HG02571 (cell line): ENCODE data around the gene CWC15.
"Not testable (repeated sequence)": the region's sequence is repeated elsewhere in the genome, so short reads cannot be mapped to it uniquely, and the experiment has no call there.

Source experiments
- ATAC-seq: cut with Tn5 transposase; IDR thresholded peaks from one replicate; pipeline ENCODE4 v1.9.1; 2021; ENCODE audit warnings: mild to moderate bottlenecking, moderate library complexity; ENCODE audit not compliant: unreplicated experiment

CWC15 gene

DNA sequence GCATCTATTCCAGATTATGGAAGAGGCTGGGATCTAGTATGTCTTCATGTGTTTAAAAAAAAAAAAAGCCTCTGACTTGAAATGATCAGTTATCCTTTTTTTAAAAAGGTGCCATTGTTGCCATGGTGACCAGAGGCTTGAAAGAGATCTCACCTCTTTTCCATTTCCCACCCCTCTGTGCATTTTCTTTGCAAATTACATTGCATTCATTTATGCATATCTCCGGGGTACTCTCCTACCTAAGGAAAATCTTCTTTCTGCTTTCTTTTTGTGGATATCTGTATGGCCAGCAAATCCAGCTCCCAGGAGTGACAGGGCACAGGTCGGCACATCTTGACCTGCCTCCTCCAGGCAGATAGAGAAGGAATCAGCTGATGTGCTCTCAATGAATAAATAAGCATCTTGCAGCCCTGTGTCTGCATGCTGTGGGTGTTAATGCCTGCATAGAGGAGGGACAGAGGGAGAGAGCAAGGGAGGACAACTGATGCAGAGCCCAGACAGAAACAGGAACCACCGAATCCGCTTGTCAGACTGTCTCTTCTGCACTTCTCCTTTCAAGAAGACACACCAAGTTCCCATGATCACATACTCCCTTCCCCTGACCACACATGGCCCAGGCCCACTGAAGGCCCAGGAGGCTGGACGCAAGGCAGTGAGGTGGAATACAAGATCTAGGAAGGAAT lies 50.9 kb downstream of the CWC15 start:
- ATAC-seq = no peak

- no peak for ATAC-seq
Observed at GRCh38 chr11:94920311-94920710, 53.0 kb downstream of the CWC15 start.

GRCh38 chr11:94913718-94914394 lies 59.5 kb downstream of the CWC15 start:
- ATAC-seq = not testable (repeated sequence)

- no peak for ATAC-seq
Observed at GRCh38 chr11:94912806-94913205, 60.5 kb downstream of the CWC15 start.
